GM20000 (cell line): ENCODE measurements around the gene TAAR1.
"Not testable (repeated sequence)": the region's sequence is repeated elsewhere in the genome, so short reads cannot be mapped to it uniquely, and the experiment has no call there.

Source experiments
- DNase-seq: peaks from one replicate; pipeline ENCODE4 v3.0.0; 2012; ENCODE audit warnings: low spot score
- CTCF ChIP-seq: IDR thresholded peaks from 2 replicates; pipeline ENCODE4 v1.5.1; 2012; ENCODE audit warnings: mild to moderate bottlenecking, control low read depth; ENCODE audit errors: extremely low read depth, missing control alignments

TAAR1 gene

DNA sequence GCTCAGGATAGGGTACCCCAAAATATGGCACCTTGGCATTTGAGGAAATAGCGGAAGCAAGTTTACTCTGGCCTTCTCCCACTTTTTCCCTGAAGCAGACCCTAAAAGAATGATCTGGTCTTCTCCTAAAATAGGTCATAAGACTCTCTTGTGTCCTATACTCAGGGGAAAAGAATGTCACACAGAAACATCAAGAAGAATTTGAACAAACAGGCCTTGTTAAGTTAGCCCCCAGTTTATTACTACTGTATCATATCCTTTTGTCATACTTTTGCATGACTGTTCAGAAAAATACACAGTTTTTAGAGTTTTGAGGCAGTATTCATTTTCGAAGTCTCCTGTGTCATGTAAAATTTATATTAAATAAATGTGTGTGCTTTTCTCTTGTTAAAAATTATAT lies 47.4 kb downstream of the TAAR1 start:
- no peak for DNase-seq

DNA sequence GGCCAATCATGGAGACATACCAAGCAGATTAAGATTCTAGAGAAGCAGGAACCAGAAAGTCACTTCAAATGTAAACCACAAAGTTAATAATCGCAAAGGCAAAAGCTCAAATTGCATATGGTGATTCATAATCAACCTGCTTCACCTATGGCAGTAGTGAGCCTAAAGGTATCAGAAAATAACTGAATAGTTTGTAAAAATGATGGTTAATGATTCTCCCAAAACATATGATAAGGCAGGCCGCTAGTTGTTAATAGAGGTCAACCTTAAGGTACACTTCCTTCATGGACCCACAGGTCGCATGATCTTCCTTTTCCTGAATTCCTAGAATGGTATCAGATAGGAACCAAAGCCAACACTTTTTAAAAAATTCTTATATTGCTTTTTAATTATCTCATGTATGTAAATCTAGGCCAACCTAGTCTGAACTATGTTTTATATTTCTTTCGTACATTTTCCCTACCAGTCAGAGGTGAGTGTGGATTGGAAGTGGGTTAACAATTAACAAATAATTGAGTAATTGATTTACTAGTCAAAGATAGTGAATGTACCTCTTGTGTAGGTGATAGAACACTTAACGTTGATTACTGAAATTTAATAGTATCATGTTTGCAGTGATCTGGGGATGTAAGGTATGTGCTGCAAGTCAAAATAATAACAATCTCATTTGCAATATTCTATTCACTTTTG lies 51.3 kb downstream of the TAAR1 start:
- TF ChIP-seq CTCF, result no peak
- DNase-seq, result no peak

More for the DNA sequence above, 47.4 kb downstream of the TAAR1 start:
- TF ChIP-seq CTCF, result no peak

DNA sequence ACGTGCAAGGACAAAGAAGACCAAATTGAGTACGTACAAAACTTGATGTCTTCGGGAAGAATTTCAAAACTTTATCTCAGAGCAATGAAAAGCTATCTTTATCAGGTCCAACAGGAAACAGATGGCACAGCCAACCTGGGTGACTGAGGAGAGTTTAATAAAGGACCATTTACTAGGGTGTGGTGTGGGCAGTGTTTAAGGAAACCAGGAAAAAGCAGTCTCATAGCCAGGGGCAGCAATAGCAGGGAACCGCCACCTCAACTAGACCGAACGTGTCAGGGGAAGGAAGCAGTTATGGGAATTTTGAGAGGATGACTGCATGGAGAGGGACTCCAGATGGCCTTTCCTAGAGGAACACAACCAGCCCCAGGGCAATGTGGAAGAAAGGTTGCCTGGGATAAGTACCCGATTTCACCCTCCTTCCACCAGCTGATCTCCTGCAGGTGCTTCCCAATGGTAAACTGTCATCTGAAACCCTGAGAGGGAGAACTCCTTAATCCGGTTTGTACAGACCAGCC lies 54.3 kb downstream of the TAAR1 start:
- no peak for DNase-seq
- no peak for TF ChIP-seq CTCF

DNA sequence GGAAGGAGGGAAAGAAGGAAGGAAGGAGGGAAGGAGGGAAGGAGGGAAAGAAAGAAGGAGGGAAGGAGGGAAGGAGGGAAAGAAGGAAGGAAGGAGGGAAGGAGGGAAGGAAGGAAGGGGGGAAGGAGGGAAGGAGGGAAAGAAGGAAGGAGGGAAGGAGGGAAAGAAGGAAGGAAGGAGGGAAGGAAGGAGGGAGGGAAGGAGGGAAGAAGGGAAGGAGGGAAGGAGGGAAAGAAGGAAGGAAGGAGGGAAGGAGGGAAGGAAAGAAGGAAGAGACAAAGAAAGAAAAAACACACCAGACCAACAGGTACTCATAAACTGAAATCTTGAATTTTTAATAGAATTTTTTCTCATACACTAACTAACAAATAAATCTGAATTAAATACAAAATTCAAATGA lies 58.1 kb downstream of the TAAR1 start:
- not testable (repeated sequence) for DNase-seq

- DNase-seq, result peak; percentile 17
- peak; percentile 7 for TF ChIP-seq CTCF
Observed at GRCh38 chr6:132598473-132598872, 60.5 kb downstream of the TAAR1 start.

GRCh38 chr6:132596201-132596600 lies 62.8 kb downstream of the TAAR1 start:
- DNase-seq, result no peak
- TF ChIP-seq CTCF, result no peak
